Hepatic stellate cell (primary cell): ENCODE data around the gene B9D1.

Experiments
- DNase-seq: peaks from one replicate; pipeline ENCODE4 v3.0.0; 2011; ENCODE audit warnings: low spot score

B9D1 gene

DNA sequence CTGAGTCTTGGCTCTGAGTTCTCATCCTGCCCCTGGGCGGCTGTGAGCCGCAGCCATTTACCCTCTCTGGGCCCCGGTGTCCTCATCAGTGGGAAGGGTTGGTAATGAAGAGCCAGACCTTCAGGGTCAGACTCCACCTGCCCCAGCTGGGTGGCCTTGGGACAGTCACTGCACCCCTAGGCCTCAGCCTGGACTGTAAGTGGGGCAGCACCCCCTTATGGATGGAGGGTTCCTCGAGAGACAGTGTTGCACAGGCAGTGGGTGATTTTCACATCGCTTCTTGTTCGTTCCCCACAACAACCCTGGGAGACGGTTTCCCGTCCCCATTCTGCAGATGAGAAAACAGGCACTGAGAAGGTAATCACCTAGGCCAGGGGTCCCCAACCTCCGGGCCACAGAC, 60.5 kb downstream of the B9D1 start:
- no peak for DNase-seq

DNA sequence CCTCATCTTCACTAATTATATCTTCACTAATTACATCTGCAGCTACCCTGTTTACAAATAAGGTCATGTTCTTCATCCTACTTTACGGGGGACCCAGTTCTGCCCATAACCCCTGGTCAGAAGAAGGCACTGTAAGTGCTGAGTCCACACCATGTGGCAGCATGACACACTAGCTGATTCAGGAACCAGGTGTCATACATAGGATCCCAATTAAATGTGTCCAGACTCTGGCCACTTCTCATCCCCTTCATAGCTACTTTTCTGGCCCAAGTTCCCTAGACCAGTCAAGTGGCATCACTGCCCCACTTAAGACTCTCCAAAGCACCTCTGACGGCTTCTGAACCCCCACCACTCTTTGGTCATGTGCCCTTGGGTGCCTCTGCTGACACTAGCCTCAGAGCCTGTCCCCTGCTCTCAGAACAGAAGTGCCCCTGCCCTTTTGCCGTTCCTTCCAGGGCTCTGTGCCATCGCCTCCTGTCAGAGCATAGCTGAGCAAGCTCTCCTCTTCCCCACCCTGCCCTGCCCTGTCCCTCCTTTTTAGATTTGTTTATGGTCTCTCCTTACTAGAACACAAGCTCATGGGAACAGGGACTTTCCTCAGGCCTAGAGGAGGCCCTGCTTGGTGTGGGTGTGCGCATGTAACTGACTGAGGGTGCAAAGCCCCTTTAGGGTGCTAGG, 61.1 kb downstream of the B9D1 start:
- DNase-seq, result no peak

DNA sequence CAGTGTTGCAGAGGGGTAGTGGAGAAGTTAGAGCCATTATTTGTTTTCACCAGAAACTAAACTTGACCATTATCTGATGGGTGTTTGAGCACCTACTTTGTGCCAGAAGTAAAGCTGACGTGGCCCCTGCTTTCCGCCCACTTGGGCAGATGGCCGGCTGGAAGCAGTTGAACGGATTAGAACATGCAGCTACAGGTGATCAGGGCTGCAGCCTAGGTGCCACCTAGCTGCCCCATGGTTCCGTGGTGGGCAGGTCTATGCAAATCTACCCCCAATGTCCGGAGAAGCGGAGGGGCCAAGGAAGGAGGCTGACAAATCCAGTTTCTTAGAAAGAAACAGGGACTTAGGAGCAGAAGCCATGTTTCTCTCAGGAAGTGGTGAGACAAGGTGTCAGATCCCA, 62.7 kb downstream of the B9D1 start:
- DNase-seq, result no peak

DNA sequence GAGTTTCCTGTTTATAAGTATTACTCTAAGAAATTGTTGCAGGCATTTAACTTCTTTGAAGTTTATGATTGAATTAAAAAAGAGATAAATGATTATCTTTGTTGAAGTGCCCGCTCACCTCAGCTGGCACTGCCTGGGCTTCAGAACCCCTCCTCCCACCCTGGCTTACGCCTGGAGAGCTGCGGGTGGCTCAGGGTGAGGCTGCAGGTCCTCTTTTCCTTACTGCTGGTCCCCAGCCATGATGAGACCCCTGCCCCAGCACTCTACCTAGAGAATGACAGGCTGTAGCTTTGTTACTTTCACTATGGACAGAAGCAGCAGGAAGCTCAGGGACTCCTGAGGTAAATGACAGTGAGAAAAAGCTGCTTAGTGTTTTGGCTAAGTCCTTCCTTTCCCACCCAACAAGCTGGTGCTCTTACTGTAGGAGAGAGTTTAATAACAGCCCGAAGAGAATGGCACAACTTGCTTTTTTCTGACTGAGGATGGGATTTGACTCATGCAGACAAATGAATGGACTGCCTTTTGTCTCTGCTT, 63.2 kb downstream of the B9D1 start:
- DNase-seq, result no peak

DNA sequence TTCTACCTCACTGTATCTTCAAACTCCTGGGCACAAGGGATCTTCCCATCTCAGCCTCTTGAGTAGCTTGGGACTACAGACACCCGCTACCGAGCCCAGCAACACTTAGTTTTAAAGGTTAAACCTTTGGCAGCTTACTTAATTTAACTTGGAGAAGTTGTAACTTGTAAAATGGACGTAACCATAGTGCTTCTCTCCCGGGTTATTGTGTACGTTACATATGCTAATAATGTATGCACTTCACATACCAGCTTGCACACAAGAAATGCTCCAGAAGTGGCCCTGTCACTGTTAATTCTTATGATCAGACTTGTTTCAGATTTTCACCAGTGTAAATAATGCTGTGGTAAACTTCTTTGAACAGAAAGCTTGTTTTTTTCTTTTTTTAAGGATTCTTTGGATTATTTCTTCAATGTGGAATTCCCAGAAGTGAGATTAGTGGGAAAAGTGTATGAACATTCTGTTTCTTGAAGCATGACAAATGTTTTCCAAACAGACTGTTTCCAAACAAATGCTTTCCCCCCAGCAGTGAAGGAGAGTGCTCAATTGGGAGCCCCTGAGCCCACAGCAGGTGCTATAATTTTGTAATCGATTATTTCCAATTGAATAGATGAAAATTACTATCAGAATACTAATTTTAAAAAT, 63.8 kb downstream of the B9D1 start:
- DNase-seq, result no peak

DNA sequence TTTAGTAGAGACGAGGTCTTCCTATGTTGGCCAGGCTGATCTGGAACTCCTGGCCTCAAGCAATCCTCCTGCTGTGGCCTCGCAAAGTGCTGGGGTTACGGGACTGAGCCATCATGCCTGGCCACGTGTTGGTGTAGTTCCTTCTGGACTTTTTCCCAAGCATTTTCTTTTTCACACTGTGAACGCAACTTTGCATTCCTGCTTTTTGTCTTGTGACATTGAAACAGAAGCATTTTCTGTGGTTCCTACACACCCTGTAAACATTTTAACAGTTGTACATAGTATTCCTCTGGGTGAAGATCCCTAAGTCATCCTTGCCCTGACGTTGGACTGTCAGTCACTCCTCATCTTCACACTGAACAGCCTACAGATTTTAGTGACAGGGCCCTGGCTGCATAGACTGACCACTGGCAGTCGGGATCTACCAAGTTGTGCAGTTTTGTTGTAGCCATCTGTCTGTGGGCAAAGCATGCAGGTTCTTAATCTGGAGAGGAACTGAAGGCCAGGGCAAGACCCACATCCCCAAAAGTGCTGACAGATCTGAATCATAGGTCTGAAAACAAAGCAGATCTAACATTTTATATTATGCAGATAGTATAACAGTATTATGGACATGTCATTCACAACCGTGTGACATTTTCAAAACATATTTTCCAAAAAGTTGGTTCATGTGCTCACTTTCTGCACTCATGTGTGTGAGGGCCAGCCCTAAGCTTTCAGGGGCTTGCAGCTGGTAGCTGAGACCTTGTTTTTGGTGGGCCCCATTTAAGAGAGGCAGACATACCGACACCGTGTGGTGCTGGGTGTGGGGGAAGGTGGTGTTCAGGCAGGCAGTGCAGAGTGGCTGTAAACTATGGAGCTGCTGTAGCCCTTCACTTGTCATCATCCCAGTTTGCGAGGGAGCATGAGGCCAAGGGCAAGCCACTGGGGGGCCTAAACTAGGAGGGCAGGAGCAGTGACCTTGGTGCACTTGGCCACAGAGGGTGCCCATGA, 65.4 kb downstream of the B9D1 start:
- no peak for DNase-seq

DNA sequence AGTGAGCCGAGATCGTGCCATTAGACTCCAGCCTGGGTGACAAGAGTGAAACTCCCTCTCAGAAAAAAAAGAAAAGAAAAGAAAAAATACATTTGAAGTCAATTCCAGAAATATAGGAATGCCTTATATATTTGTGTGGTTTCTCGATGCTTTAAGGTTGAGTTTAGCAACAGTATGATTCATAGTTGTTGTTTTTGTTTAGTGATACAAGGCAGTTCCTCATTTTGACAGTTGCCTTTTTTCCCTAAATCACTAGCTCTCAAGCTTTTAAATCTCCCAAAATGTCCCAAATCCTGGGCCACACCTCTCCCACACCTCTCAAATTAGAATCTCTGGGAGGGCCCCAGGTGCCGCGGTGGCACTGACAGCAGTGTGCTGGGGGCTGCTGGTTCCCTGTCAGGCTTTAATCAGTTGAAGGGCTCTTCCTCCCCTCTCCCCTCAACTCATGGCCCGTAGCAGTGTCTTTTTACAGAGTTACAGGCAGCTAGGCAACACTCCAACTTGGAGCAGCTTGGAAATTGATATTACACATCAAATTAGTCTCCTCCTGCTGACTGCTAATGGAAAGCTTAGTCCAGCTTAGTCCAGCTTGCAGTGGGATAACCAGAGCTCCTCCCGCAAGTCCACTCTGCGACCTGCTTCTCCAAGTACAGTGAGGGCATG, 66.9 kb downstream of the B9D1 start:
- DNase-seq, result no peak

DNA sequence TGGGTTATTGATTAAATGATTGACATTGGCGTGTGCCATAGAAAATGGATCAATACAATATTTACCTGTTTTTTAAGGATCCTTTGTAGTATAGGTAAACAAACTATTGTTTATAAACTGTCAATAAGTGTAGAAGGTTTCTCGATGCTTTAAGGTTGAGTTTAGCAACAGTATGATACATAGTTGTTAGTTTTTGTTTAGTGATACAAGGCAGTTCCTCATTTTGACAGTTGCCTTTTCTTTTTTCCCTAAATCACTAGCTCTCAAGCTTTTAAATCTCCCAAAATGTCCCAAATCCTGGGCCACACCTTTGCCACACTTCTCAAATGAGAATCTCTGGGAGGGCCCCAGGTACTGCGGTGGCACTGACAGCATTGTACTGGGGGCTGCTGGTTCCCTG, 68.1 kb downstream of the B9D1 start:
- DNase-seq, result no peak
